ENCODE measurements around the gene FAM168A.

FAM168A gene

GRCh38 chr11:73458201-73458600, 139.7 kb downstream of the FAM168A start:
- TF ChIP-seq, protein P1, sequence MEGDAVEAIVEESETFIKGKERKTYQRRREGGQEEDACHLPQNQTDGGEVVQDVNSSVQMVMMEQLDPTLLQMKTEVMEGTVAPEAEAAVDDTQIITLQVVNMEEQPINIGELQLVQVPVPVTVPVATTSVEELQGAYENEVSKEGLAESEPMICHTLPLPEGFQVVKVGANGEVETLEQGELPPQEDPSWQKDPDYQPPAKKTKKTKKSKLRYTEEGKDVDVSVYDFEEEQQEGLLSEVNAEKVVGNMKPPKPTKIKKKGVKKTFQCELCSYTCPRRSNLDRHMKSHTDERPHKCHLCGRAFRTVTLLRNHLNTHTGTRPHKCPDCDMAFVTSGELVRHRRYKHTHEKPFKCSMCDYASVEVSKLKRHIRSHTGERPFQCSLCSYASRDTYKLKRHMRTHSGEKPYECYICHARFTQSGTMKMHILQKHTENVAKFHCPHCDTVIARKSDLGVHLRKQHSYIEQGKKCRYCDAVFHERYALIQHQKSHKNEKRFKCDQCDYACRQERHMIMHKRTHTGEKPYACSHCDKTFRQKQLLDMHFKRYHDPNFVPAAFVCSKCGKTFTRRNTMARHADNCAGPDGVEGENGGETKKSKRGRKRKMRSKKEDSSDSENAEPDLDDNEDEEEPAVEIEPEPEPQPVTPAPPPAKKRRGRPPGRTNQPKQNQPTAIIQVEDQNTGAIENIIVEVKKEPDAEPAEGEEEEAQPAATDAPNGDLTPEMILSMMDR (IDR thresholded peaks at IDR 0.05; ENCODE audit: low read depth, low read length): no peak
- peaks cover 9% of the 10 kb centered on the region for H3K36me3 ChIP-seq
- H3K27me3 ChIP-seq (ENCODE audit: insufficient read depth, low read depth, severe bottlenecking): no peaks in the 10 kb centered on the region
- H3K4me3 ChIP-seq (ENCODE audit: low read depth, low read length): no peak overlapping the region
- no peaks in the 10 kb centered on the region for H3K9me3 ChIP-seq (ENCODE audit: severe bottlenecking)
- no peak overlapping the region for H3K27ac ChIP-seq
- no peak for DNase-seq

DNA sequence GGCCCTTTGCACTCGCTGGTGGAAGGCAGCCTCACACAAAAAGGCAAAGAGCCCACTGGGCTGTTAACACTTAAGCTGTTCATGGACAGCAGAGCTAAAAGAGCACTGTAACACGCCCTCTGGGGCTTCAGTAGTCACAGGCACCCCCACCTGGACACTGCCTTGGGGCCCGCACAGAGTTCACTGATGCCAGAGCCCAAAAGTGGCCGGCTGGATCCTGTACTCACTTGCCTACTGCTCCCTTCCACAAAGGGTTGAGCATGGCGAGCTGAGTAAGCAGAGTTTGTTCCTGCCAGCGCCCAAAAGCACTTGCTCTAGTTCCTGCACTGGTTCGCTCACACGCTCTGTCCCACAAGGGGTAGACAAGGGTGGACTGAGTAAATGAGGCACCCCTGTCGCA, 142.9 kb downstream of the FAM168A start:
- H3K27me3 ChIP-seq (ENCODE audit: insufficient read depth, low read depth, severe bottlenecking): no peaks in the 10 kb centered on the region
- TF ChIP-seq, protein P1 (IDR thresholded peaks at IDR 0.05; ENCODE audit: low read depth, low read length): no peak
- peaks cover 9% of the 10 kb centered on the region for H3K36me3 ChIP-seq
- H3K9me3 ChIP-seq (ENCODE audit: severe bottlenecking): no peaks in the 10 kb centered on the region
- DNase-seq: no peak
- H3K4me3 ChIP-seq (ENCODE audit: low read depth, low read length): no peak overlapping the region
- H3K27ac ChIP-seq: no peak overlapping the region

DNA sequence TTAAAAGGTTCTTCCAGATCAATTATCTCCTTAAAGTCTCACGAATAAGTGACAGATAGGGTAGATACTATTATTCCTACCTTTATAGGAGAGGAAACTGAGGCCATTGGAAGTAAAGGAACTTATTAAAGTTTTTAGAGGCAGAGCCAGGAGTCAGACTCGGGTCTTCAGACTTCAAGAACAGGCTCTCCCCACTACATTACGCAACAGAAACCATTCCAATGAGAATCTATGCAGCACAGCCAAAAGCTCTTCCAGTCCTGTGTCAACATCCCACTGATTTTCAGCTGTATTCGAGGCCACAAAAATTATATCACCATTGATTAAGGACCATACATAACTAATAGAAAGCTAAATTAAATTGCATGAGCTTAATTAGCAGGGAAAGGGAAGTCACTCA, 144.3 kb downstream of the FAM168A start:
- Histone ChIP-seq H3K27me3 (ENCODE audit: insufficient read depth, low read depth, severe bottlenecking) (no peaks in the 10 kb centered on the region), H3K9me3 (ENCODE audit: severe bottlenecking) (peaks cover under 1% of the 10 kb centered on the region), H3K4me3 (ENCODE audit: low read depth, low read length) (no peak overlapping the region), H3K36me3 (peaks cover 20% of the 10 kb centered on the region), H3K27ac (no peak overlapping the region)
- TF ChIP-seq, protein P1 (IDR thresholded peaks at IDR 0.05; ENCODE audit: low read depth, low read length): no peak
- DNase-seq: no peak

GRCh38 chr11:73452726-73453125, 145.2 kb downstream of the FAM168A start:
- Histone ChIP-seq H3K4me3 (ENCODE audit: low read depth, low read length) (no peak overlapping the region), H3K27me3 (ENCODE audit: insufficient read depth, low read depth, severe bottlenecking) (no peaks in the 10 kb centered on the region), H3K9me3 (ENCODE audit: severe bottlenecking) (peaks cover 9% of the 10 kb centered on the region), H3K36me3 (peaks cover 21% of the 10 kb centered on the region), H3K27ac (no peak overlapping the region)
- TF ChIP-seq, protein P1 (IDR thresholded peaks at IDR 0.05; ENCODE audit: low read depth, low read length): no peak
- no peak for DNase-seq

DNA sequence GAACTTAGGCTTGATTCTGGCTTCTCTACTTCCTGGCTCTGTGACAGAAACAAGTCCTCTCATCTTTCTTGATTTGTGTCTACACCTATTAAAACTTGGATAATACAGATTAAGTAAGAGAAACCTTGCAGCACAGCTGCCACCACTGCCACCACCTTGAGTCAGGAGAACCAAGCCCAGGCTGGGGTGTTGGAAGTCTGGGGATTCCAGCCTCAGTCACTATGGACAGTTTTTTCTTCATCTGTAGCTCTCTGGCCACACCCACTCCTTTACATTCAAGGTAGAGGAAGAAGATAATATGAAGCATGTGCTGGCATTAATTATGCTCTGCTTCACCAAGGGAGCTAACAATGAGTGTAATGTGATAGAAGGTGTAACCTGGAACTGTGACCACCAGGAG, 146.0 kb downstream of the FAM168A start:
- H3K27ac ChIP-seq: no peak overlapping the region
- peaks cover 10% of the 10 kb centered on the region for H3K9me3 ChIP-seq (ENCODE audit: severe bottlenecking)
- peak; percentile 41 for DNase-seq
- TF ChIP-seq, protein P1 (IDR thresholded peaks at IDR 0.05; ENCODE audit: low read depth, low read length): no peak
- no peaks in the 10 kb centered on the region for H3K27me3 ChIP-seq (ENCODE audit: insufficient read depth, low read depth, severe bottlenecking)
- peaks cover 21% of the 10 kb centered on the region for H3K36me3 ChIP-seq
- no peak overlapping the region for H3K4me3 ChIP-seq (ENCODE audit: low read depth, low read length)

DNA sequence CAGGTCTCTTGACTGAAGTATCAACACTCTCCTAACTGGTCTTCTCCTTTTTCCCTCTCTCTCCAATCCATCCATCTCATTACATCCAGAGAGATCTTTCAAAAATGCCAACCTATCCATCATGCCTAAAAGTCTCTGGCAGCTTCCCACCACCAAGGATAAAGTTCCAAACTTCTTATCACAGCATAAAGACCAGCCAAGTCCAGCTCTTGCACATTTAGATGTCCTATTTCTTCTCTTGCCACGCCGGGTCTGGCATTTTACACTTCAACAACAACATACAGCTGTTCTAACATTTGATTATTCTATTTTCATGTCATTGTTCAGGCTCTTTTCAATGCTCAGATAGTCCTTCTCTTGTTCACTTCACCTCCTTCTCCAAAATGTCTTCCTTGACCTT, 151.1 kb downstream of the FAM168A start:
- Histone ChIP-seq H3K27ac (no peak overlapping the region), H3K4me3 (ENCODE audit: low read depth, low read length) (no peak overlapping the region), H3K9me3 (ENCODE audit: severe bottlenecking) (peaks cover 10% of the 10 kb centered on the region), H3K27me3 (ENCODE audit: insufficient read depth, low read depth, severe bottlenecking) (no peaks in the 10 kb centered on the region), H3K36me3 (peaks cover 18% of the 10 kb centered on the region)
- TF ChIP-seq, protein P1 (IDR thresholded peaks at IDR 0.05; ENCODE audit: low read depth, low read length): no peak
- no peak for DNase-seq
